ENCODE measurements around the gene RABIF. TPM values are rescaled to one million over a fixed set of nuclear protein-coding genes. Genes with fewer than 3 reads are reported as not detected.
"Not testable (repeated sequence)": the region's sequence is repeated elsewhere in the genome, so short reads cannot be mapped to it uniquely, and the experiment has no call there.

The RABIF gene
- total and polyA plus RNA-seq, 3 experiments from 2014 or later = 13.9 to 22.2 (median 14.0) TPM

DNA sequence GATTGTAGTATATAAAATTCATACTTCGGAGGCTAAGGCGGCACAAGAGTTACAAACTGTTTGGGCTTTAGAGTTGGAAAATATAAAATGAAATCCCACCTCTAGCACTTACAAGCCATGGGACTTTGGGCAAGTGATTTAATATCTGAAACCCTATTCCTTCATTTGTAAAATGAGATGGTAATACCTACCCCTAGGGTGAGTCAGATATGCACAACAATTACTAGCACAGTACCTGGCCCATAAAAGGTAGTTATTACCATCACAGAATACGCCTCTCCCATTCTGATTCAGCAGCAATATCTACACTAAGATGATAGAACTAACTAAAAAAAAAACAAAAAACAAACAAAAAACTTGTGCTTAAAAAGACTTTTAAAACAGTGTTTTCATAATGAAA, 34.6 kb upstream of the RABIF start:
- H3K4me3 ChIP-seq (ENCODE audit: low read length) = no peak overlapping the region
- H3K4me1 ChIP-seq (ENCODE audit: insufficient read depth, low read length) = peaks cover 26% of the 10 kb centered on the region

GRCh38 chr1:202919615-202920014, 30.7 kb upstream of the RABIF start:
- no peak overlapping the region for H3K27ac ChIP-seq (ENCODE audit: low read depth, low read length)
- no peaks in the 10 kb centered on the region for H3K27me3 ChIP-seq (ENCODE audit: insufficient read depth, low read length, poor library complexity, severe bottlenecking)
- Mint-ChIP-seq H3K4me3 (no peak overlapping the region), H3K4me1 (peaks cover 19 to 29% (median 20%) of the 10 kb centered on the region in 3 donors), H3K27ac (no peak overlapping the region), H3K9me3 (no peaks in the 10 kb centered on the region), H3K36me3 (peaks cover 0 to 67% (median 10%) of the 10 kb centered on the region in 3 donors), H3K27me3 (no peaks in the 10 kb centered on the region)
- CTCF ChIA-PET = no interaction called here
- H3K36me3 ChIP-seq (ENCODE audit: insufficient read depth, low read length) = peaks cover 29% of the 10 kb centered on the region
- H3K4me1 ChIP-seq (ENCODE audit: insufficient read depth, low read length) = peaks cover 16% of the 10 kb centered on the region
- H3K9me3 ChIP-seq (ENCODE audit: low read length) = no peaks in the 10 kb centered on the region
- POLR2A ChIA-PET = no interaction called here
- no peak overlapping the region for H3K4me3 ChIP-seq (ENCODE audit: low read length)
- DNase-seq = no peak

More for the DNA sequence above, 34.6 kb upstream of the RABIF start:
- no peak for DNase-seq
- Mint-ChIP-seq H3K9me3 (no peaks in the 10 kb centered on the region), H3K36me3 (peaks cover 0 to 42% (median 6%) of the 10 kb centered on the region in 3 donors), H3K27ac (peak overlapping the region in 1 of 8 donors; percentile 37), H3K4me1 (peaks cover 32 to 46% (median 38%) of the 10 kb centered on the region in 3 donors), H3K4me3 (no peak overlapping the region), H3K27me3 (no peaks in the 10 kb centered on the region)
- peaks cover 12% of the 10 kb centered on the region for H3K36me3 ChIP-seq (ENCODE audit: insufficient read depth, low read length)
- CTCF ChIA-PET = no interaction called here
- POLR2A ChIA-PET = no interaction called here
- H3K27me3 ChIP-seq (ENCODE audit: insufficient read depth, low read length, poor library complexity, severe bottlenecking) = no peaks in the 10 kb centered on the region
- H3K9me3 ChIP-seq (ENCODE audit: low read length) = no peaks in the 10 kb centered on the region
- H3K27ac ChIP-seq (ENCODE audit: low read depth, low read length) = no peak overlapping the region

DNA sequence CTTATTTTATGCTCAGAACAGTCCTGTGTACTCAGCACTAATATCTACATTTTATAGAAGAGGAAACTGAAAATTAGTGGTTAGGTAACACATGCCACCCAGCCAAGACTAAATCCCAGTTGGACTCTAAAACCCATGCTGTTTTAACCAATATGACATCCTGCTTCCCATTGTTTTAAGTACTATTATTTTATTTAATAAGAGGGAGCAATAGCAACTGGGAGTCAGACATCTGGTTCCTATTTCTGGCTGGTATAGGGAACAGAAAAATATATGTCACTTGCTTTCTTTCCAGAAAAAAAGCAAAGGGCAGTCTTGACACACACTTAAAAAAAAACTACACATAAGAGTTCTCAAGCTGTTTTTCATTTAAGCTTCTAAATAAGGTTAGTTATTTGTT, 26.2 kb upstream of the RABIF start:
- ChIA-PET POLR2A (interaction anchor here (1.1 kb wide), 1 partner anchor 13 kb away, joined by 3 read pairs; no protein-coding TSS in a partner anchor), CTCF (interaction anchor here (1.0 kb wide), 1 partner anchor 84 kb away, joined by 3 read pairs; no protein-coding TSS in a partner anchor)
- Histone ChIP-seq H3K27ac (ENCODE audit: low read depth, low read length) (no peak overlapping the region), H3K4me1 (ENCODE audit: insufficient read depth, low read length) (no peaks in the 10 kb centered on the region), H3K27me3 (ENCODE audit: insufficient read depth, low read length, poor library complexity, severe bottlenecking) (no peaks in the 10 kb centered on the region), H3K9me3 (ENCODE audit: low read length) (no peaks in the 10 kb centered on the region), H3K4me3 (ENCODE audit: low read length) (no peak overlapping the region), H3K36me3 (ENCODE audit: insufficient read depth, low read length) (peaks cover 39% of the 10 kb centered on the region)
- no peak for DNase-seq
- Mint-ChIP-seq H3K27ac (no peak overlapping the region), H3K4me1 (peaks cover 4 to 25% (median 23%) of the 10 kb centered on the region in 3 donors), H3K27me3 (no peaks in the 10 kb centered on the region), H3K4me3 (no peak overlapping the region), H3K36me3 (peaks cover 4 to 92% (median 27%) of the 10 kb centered on the region in 3 donors), H3K9me3 (no peaks in the 10 kb centered on the region)

- peak overlapping the region in 1 of 7 donors; percentile 11 for H3K4me3 Mint-ChIP-seq
- CTCF ChIA-PET = interaction anchor here (1.2 kb wide), 1 partner anchor 15 kb away, joined by 3 read pairs; the partner anchor contains the start of gene KLHL12
Measured at GRCh38 chr1:202912476-202912875, 23.5 kb upstream of the RABIF start.

GRCh38 chr1:202909494-202909893, 20.5 kb upstream of the RABIF start:
- Mint-ChIP-seq H3K9me3 (no peaks in the 10 kb centered on the region), H3K36me3 (peaks cover 4 to 86% (median 29%) of the 10 kb centered on the region in 3 donors), H3K27me3 (no peaks in the 10 kb centered on the region), H3K4me1 (peaks cover 4 to 25% (median 18%) of the 10 kb centered on the region in 3 donors), H3K27ac (peak overlapping the region in 1 of 8 donors; percentile 18), H3K4me3 (no peak overlapping the region)
- CTCF ChIA-PET = no interaction called here
- H3K36me3 ChIP-seq (ENCODE audit: insufficient read depth, low read length) = peaks cover 29% of the 10 kb centered on the region
- no peaks in the 10 kb centered on the region for H3K4me1 ChIP-seq (ENCODE audit: insufficient read depth, low read length)
- no peak for DNase-seq
- POLR2A ChIA-PET = no interaction called here
- H3K4me3 ChIP-seq (ENCODE audit: low read length) = no peak overlapping the region
- no peaks in the 10 kb centered on the region for H3K27me3 ChIP-seq (ENCODE audit: insufficient read depth, low read length, poor library complexity, severe bottlenecking)
- no peaks in the 10 kb centered on the region for H3K9me3 ChIP-seq (ENCODE audit: low read length)
- no peak overlapping the region for H3K27ac ChIP-seq (ENCODE audit: low read depth, low read length)

More at GRCh38 chr1:202912476-202912875, 23.5 kb upstream of the RABIF start:
- Mint-ChIP-seq H3K4me1 (peaks cover 4 to 25% (median 18%) of the 10 kb centered on the region in 3 donors), H3K27ac (peak overlapping the region in 3 of 8 donors; percentile 11 to 89 (median 65)), H3K36me3 (peaks cover 4 to 94% (median 31%) of the 10 kb centered on the region in 3 donors)
- H3K27me3 Mint-ChIP-seq; H3K27me3 ChIP-seq (ENCODE audit: insufficient read depth, low read length, poor library complexity, severe bottlenecking); POLR2A ChIA-PET; H3K9me3 Mint-ChIP-seq; H3K9me3 ChIP-seq (ENCODE audit: low read length); H3K4me3 ChIP-seq (ENCODE audit: low read length); DNase-seq; H3K27ac ChIP-seq (ENCODE audit: low read depth, low read length); H3K4me1 ChIP-seq (ENCODE audit: insufficient read depth, low read length): not testable (repeated sequence)
- H3K36me3 ChIP-seq (ENCODE audit: insufficient read depth, low read length) = peaks cover 38% of the 10 kb centered on the region

- peak overlapping the region in 1 of 8 donors; percentile 82 for H3K27ac Mint-ChIP-seq
- H3K4me1 ChIP-seq (ENCODE audit: insufficient read depth, low read length) = no peaks in the 10 kb centered on the region
- H3K27me3 Mint-ChIP-seq = no peaks in the 10 kb centered on the region
- no peak overlapping the region for H3K4me3 Mint-ChIP-seq
- H3K9me3 ChIP-seq (ENCODE audit: low read length) = no peaks in the 10 kb centered on the region
- no peak for DNase-seq
- H3K27ac ChIP-seq (ENCODE audit: low read depth, low read length) = no peak overlapping the region
- H3K36me3 ChIP-seq (ENCODE audit: insufficient read depth, low read length) = peaks cover 29% of the 10 kb centered on the region
- no peak overlapping the region for H3K4me3 ChIP-seq (ENCODE audit: low read length)
- no peaks in the 10 kb centered on the region for H3K9me3 Mint-ChIP-seq
- no peaks in the 10 kb centered on the region for H3K27me3 ChIP-seq (ENCODE audit: insufficient read depth, low read length, poor library complexity, severe bottlenecking)
- POLR2A ChIA-PET = no interaction called here
- H3K4me1 Mint-ChIP-seq = peaks cover 4 to 22% (median 18%) of the 10 kb centered on the region in 3 donors
- CTCF ChIA-PET = no interaction called here
- H3K36me3 Mint-ChIP-seq = peaks cover 1 to 84% (median 26%) of the 10 kb centered on the region in 3 donors
Measured at GRCh38 chr1:202908998-202909397, 20.0 kb upstream of the RABIF start.

DNA sequence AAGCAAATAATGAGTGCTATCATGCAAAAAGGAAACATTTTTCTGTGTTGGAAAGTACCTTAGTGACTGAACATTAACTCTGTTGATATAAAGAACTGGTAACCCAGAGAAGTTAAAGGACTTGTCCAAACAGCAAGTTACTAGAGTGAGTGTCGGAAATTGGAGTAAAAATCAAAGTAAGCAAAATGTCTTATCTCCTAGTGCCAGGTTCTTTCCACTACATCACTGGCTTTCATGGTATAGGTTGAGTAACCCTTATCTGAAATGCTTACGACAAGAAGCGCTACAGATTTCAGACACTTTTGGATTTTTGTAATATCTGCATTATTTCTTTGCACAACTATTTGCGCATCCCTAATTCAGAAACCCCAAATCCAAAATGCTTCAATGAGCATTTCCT, 16.4 kb upstream of the RABIF start:
- Histone ChIP-seq H3K4me1 (ENCODE audit: insufficient read depth, low read length) (no peaks in the 10 kb centered on the region), H3K9me3 (ENCODE audit: low read length) (no peaks in the 10 kb centered on the region), H3K4me3 (ENCODE audit: low read length) (no peak overlapping the region), H3K27ac (ENCODE audit: low read depth, low read length) (no peak overlapping the region), H3K36me3 (ENCODE audit: insufficient read depth, low read length) (peaks cover 19% of the 10 kb centered on the region), H3K27me3 (ENCODE audit: insufficient read depth, low read length, poor library complexity, severe bottlenecking) (no peaks in the 10 kb centered on the region)
- Mint-ChIP-seq H3K9me3 (no peaks in the 10 kb centered on the region), H3K27ac (no peak overlapping the region), H3K36me3 (peaks cover 0 to 72% (median 14%) of the 10 kb centered on the region in 3 donors), H3K4me3 (no peak overlapping the region), H3K4me1 (no peaks in the 10 kb centered on the region), H3K27me3 (no peaks in the 10 kb centered on the region)
- DNase-seq = no peak
- ChIA-PET POLR2A (no interaction called here), CTCF (no interaction called here)

DNA sequence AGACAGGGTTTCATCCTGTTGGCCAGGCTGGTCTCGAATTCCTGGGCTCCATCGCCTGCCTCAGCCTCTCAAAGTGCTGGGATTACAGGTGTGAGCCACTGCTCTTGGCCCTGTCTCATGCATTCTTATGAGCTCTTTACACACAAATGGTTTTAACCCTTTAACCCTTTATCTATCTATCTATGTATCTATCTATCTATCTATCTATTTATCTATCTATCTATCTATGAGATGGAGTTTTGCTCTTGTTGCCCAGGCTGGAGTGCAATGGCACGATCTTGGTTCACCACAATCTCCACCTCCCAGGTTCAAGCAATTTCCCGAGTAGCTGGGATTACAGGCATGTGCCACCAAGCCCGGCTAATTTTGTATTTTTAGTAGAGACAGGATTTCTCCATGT, 14.9 kb upstream of the RABIF start:
- H3K4me3 Mint-ChIP-seq; H3K27me3 Mint-ChIP-seq; H3K4me3 ChIP-seq (ENCODE audit: low read length); H3K9me3 Mint-ChIP-seq; H3K4me1 Mint-ChIP-seq; H3K27me3 ChIP-seq (ENCODE audit: insufficient read depth, low read length, poor library complexity, severe bottlenecking); H3K4me1 ChIP-seq (ENCODE audit: insufficient read depth, low read length); H3K27ac ChIP-seq (ENCODE audit: low read depth, low read length); H3K27ac Mint-ChIP-seq; CTCF ChIA-PET; H3K9me3 ChIP-seq (ENCODE audit: low read length); DNase-seq: not testable (repeated sequence)
- peaks cover 13% of the 10 kb centered on the region for H3K36me3 ChIP-seq (ENCODE audit: insufficient read depth, low read length)
- peaks cover 0 to 65% (median 8%) of the 10 kb centered on the region in 3 donors for H3K36me3 Mint-ChIP-seq
- POLR2A ChIA-PET = interaction anchor here (0.6 kb wide), 1 partner anchor 23 kb away, joined by 3 read pairs; the partner anchor contains the start of gene KLHL12

Measured in CD8-positive, alpha-beta memory T cell (primary cell).